PFSK-1 (cell line): ENCODE measurements around the gene ACAP2.

Source experiments
- FOXP2 ChIP-seq: optimal IDR thresholded peaks from 2 replicates; pipeline ENCODE3; 2011; ENCODE audit warnings: borderline replicate concordance, control low read depth, inconsistent platforms; ENCODE audit not compliant: insufficient read depth; ENCODE audit errors: extremely low read length, extremely low read depth
- POLR2AphosphoS5 ChIP-seq: IDR thresholded peaks from 2 replicates; pipeline ENCODE4 v1.6.1; 2012; ENCODE audit warnings: low read depth, mild to moderate bottlenecking, control low read depth, low read length, moderate library complexity
- SIN3A ChIP-seq: IDR thresholded peaks from 2 replicates; pipeline ENCODE4 v1.6.1; 2012; ENCODE audit warnings: mild to moderate bottlenecking, low read length, moderate library complexity, borderline replicate concordance; ENCODE audit not compliant: insufficient read depth
- TAF1 ChIP-seq: IDR thresholded peaks from 2 replicates; pipeline ENCODE4 v1.6.1; 2012; ENCODE audit warnings: low read length, control low read depth, borderline replicate concordance; ENCODE audit not compliant: insufficient read depth
- TF ChIP-seq, protein P1 (sequence below), 2 experiments: IDR thresholded peaks; 2 replicates each; pipeline versions ENCODE4 v1.6.1 to v1.8.0; 2011 to 2012; ENCODE audit warnings: low read depth in 2 of 2, low read length in 2 of 2, control low read depth in 1 of 2, inconsistent platforms in 1 of 2, mild to moderate bottlenecking in 1 of 2, moderate library complexity in 1 of 2; ENCODE audit not compliant: insufficient read depth in 1 of 2

ACAP2 gene

DNA sequence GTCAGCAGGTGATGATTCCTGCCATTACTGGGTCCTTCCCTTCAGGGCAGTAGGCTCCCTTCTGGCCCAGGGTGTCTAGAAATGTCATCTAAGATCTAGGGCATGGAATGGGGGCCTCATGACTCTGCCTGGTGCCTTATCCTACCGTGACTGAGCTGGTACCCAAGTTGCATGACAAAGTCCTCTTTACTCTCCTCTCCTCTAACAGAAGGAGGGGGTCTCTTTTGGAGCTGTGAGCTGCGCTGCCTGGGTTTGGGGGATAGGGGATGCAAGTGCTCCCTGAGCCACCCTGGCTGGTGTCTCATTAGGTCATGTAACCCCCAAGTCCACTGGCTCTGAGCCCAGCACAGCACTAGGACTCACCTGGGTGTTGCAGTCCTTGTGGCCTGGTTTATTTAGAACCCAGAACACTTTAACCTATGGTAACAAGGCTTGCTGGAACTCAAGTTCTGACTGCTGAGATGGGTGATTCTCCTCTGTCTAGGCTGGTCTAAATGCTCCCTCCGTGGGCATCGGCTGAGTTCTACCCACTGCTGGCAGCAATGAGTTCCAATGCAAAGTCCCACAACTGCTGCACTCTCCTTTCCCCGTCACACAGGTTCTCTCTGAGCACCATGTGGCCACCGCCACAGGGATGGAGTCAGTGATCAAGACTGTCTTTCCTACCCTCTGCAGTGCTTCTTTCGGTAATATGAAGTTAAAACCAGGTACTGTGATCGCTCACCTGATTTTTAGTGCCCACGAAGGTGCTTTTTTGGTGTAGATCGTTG, 205.8 kb downstream of the ACAP2 start:
- no peak for TF ChIP-seq TAF1
- no peak for TF ChIP-seq POLR2AphosphoS5
- TF ChIP-seq, protein P1, sequence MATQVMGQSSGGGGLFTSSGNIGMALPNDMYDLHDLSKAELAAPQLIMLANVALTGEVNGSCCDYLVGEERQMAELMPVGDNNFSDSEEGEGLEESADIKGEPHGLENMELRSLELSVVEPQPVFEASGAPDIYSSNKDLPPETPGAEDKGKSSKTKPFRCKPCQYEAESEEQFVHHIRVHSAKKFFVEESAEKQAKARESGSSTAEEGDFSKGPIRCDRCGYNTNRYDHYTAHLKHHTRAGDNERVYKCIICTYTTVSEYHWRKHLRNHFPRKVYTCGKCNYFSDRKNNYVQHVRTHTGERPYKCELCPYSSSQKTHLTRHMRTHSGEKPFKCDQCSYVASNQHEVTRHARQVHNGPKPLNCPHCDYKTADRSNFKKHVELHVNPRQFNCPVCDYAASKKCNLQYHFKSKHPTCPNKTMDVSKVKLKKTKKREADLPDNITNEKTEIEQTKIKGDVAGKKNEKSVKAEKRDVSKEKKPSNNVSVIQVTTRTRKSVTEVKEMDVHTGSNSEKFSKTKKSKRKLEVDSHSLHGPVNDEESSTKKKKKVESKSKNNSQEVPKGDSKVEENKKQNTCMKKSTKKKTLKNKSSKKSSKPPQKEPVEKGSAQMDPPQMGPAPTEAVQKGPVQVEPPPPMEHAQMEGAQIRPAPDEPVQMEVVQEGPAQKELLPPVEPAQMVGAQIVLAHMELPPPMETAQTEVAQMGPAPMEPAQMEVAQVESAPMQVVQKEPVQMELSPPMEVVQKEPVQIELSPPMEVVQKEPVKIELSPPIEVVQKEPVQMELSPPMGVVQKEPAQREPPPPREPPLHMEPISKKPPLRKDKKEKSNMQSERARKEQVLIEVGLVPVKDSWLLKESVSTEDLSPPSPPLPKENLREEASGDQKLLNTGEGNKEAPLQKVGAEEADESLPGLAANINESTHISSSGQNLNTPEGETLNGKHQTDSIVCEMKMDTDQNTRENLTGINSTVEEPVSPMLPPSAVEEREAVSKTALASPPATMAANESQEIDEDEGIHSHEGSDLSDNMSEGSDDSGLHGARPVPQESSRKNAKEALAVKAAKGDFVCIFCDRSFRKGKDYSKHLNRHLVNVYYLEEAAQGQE (IDR thresholded peaks at IDR 0.05; ENCODE audit: insufficient read depth in 1 of 2, low read depth in 2 of 2, low read length in 2 of 2) = no peak
- no peak for TF ChIP-seq SIN3A
- TF ChIP-seq FOXP2 = no peak

DNA sequence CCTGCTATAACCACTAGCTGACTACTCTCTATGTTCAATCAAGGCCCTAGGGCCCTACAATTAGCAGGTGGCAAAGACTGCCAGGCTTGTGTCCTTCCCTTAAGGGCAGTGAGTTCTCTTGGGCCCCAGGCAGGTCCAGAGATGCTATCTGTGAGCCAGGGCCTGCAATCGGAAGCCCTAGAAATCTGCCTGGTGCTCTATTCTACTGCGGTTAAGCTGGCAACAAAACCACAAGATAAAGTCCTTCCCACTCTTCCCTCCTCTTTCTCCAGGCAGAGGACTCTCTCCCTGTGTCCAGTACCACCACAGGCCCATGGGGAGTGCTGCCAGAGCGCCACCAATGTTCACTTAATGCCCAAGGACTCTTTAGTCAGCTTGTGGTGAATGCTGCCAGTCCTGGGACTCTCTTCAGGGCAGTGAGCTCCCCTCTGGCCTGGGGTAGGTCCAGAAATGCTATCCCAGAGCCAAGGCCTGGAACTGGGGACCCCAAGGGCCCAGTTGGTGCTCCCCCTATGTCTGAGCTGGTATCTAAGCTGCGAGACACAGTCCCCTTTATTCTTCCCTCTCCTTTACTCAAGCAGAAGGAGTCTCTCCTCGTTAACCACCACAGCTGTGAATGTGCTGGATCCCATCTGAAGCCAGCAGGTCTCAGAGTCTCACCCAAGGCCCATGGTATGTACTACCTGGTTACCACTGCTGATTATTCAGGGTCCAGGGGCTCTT, 206.6 kb downstream of the ACAP2 start:
- TF ChIP-seq POLR2AphosphoS5 = no peak
- TF ChIP-seq, protein P1 (IDR thresholded peaks at IDR 0.05; ENCODE audit: insufficient read depth in 1 of 2, low read depth in 2 of 2, low read length in 2 of 2) = no peak
- TF ChIP-seq FOXP2 = no peak
- TF ChIP-seq TAF1 = no peak
- TF ChIP-seq SIN3A = no peak

DNA sequence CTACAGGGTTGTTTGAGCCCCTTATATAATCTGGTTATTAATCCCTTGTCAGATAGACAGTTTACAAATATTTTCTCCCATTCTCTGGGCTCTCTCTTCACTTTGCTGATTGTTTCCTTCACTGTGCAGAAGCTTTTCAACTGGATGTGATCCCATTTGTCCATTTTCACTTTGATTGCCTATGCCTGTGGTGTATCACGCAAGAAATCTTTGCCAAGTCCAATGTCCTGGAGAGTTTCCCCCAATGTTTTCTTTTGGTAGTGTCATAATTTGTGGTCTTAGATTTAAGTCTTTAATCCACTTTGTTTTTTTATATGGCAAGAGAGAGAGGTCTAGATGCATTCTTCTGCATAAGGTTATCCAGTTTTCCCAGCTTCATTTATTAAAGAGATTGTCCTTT, 212.6 kb downstream of the ACAP2 start:
- TF ChIP-seq FOXP2 (no peak), POLR2AphosphoS5 (no peak), TAF1 (no peak), SIN3A (no peak)
- TF ChIP-seq, protein P1 (IDR thresholded peaks at IDR 0.05; ENCODE audit: insufficient read depth in 1 of 2, low read depth in 2 of 2, low read length in 2 of 2) = no peak

DNA sequence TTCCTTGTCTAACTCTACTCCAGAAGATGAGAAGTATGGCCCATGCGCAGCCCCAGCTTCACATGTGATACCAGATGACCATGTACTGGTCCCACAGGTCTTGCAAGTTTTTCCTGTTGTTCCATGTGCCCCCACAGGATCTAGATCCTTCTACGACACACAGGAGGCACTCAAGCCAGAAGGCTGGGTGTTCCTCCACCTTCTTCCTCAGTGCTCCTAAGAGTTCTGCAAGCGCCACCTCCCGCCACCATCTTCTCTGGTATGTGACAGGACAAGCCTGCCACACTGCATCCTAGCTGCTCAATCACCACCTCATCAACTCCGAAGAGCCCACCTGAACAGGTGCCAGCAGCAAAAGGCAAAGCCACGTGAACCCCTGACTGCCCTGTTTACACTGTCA, 214.9 kb downstream of the ACAP2 start:
- TF ChIP-seq TAF1 = no peak
- no peak for TF ChIP-seq POLR2AphosphoS5
- no peak for TF ChIP-seq SIN3A
- TF ChIP-seq, protein P1 (IDR thresholded peaks at IDR 0.05; ENCODE audit: insufficient read depth in 1 of 2, low read depth in 2 of 2, low read length in 2 of 2) = no peak
- TF ChIP-seq FOXP2 = no peak
